ENCODE measurements around the gene GLIS1.
A peak's percentile ranks its signal among the peaks of the same experiment; 100 is the strongest.

The GLIS1 gene

DNA sequence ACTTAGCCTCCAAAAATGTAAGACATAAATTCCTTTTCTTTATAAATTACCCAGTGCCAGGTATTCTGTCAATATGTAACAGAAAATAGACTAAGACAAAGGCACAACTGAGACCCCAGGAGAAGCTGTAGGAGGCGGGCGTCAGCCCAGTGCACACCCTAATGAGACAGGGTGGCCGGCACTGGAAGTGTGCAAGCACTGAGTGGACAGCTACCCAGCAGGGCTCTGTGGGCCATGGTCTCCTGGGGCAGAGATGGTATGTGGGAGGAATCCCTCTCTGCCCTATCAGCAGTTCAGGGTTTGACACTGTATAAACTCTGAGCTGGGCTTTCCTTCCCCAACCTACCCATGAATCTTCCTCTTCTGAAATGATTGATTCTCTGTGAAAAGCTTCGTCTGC, 139.5 kb downstream of the GLIS1 start:
- TF ChIP-seq CTCF (IDR thresholded peaks at IDR 0.05), result no peak
- Histone ChIP-seq H3K27ac (no peak overlapping the region), H3K4me3 (no peak overlapping the region)
- no peak for DNase-seq (ENCODE audit: low spot score)

- Histone ChIP-seq H3K4me3 (no peak overlapping the region), H3K27ac (no peak overlapping the region)
- no peak for DNase-seq (ENCODE audit: low spot score)
- no peak for TF ChIP-seq CTCF (IDR thresholded peaks at IDR 0.05)
These were observed 140.0 kb downstream of the GLIS1 start for GRCh38 chr1:53598966-53599365.

GRCh38 chr1:53595906-53596305, 143.1 kb downstream of the GLIS1 start:
- no peak for TF ChIP-seq CTCF (IDR thresholded peaks at IDR 0.05)
- no peak overlapping the region for H3K27ac ChIP-seq
- no peak overlapping the region for H3K4me3 ChIP-seq
- no peak for DNase-seq (ENCODE audit: low spot score)

DNA sequence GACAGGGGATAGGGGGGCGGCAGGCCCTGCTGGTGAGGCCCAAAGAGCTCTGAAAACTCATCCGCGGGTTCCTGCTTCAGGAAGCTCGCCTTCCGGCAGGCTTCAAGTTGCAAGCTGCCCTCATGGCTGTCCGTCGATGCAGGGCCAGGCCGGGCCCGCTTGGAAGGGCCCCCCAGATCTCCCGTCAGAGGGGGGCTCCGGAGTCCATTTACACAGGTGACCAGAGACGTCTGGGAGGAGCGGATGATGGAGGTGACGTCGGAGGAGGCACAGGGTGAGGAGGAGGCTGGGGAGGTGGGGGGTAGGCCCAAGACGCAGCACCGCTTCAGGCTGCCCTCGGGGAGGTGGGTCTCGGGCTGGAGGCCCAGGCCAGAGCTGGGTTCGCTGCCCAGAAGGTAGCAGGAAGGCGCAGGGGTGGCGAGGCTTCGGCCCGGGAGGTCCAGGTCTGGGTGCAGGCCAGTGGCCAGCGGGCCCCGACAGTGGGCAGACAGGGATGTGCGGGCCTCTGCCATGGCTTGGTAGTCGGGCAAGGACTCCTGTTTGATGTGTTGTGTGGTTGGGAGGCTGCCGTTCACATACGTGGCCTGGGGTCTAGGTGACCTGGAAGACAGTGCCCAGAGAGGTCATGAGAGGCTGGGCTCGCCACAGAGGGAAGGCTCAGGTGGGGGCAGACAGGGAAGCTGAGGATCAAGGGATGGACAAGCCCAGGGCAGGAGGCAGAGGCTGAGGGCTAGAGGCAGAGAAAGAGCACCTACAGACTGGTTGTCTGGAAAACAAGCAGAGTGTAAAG, 144.4 kb downstream of the GLIS1 start:
- no peak for TF ChIP-seq CTCF (IDR thresholded peaks at IDR 0.05)
- DNase-seq (ENCODE audit: low spot score), result no peak
- Histone ChIP-seq H3K27ac (no peak overlapping the region), H3K4me3 (no peak overlapping the region)

DNA sequence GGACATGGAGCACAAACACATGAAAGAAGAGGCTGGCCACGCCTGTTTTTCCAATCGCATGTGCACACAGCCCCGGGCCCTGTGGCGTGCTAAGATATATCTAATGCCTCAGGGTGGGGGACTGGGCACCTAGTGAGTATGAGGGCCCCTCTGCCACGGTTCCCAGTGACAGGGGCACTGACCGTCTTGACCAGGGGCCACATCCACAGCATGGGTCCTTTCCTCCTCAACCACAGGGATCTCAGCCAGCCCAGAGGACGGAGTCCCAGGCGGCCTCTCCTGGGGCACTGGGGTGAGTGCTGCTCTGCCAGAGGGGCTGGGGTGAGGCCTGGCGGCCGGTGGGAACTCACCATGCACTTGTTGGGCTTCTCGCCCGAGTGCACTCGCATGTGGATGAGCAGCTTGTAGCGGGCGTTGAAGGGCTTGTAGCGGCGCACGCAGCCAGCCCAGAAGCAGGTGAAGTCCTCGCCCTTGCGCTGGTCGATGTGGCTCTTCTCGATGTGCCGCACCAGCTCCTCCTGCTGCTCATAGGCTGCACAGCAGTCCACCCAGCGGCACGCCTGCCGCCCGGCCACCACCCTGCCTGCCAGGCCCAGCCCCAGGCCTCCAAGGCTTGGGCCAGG, 145.1 kb downstream of the GLIS1 start:
- TF ChIP-seq CTCF (IDR thresholded peaks at IDR 0.05), result no peak
- Histone ChIP-seq H3K27ac (no peak overlapping the region), H3K4me3 (no peak overlapping the region)
- no peak for DNase-seq (ENCODE audit: low spot score)

DNA sequence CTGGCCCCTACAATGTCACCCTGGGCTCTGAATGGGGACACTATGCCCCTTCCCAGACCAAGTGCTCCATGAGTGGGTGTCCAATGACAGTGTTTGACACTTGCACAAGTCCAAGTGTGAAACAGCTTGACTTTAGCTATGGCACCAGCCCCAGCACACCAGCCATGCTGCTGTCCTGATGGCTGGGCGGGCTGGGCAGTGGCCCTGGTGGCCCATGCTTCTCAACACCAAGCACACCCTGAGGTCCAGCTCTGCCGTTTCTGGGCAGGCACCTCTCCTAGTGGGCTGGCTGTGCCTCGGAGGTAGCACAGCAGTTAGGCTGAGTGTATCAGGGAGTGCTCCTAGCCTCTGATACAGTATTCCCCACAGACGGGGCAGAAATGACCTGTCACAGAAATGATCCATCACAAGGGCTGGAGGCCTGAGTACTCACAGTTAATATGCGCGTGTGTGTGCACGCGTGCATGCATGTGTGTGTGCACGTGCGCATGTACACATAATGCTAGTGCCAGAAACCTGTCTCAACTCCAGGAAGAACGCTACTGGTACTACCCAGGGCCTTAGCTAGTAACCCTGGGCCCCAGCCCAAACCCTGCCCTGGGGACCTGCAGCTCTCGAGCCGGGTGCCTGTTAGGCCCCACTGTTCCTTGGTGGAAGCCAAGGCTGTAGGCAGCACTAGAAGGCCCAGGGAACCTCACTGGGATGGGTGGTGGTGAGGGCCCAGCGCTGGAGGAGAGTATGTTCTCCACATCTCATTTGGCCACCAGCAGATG, 145.8 kb downstream of the GLIS1 start:
- no peak for TF ChIP-seq CTCF (IDR thresholded peaks at IDR 0.05)
- DNase-seq (ENCODE audit: low spot score), result no peak

More for the DNA sequence above, 145.8 kb downstream of the GLIS1 start:
- peak overlapping the region in 1 of 2 donors; percentile 25 for H3K27ac ChIP-seq
- H3K4me3 ChIP-seq, result no peak overlapping the region

All from coronary artery (tissue), 2 donors.